ENCODE measurements around the gene SLC16A8. TPM values are rescaled to one million over a fixed set of nuclear protein-coding genes. Genes with fewer than 3 reads are reported as not detected.

Gene SLC16A8
- total and polyA plus RNA-seq, 9 donors, result 0.39 to 0.52 TPM; not detected in 7

DNA sequence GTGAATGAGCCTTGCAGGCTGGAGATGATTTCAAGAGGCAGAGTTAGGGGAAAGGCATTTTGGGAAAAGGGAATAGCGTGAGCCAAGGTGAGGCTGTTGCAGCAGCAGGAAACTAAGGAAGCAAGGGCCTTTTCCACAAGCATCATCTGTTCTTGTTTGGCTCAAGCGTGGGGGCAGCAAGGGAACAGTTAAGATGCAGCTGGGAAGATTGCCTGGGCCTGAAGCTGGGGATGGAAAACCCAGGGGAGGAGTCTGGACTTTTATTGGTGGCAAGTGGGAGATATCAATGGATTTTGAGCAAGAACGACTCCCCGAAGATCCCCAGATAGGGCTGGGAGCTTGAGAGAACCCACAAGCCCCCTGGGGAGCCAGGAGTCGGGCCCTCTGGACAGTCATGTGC is 54.1 kb downstream of the SLC16A8 start:
- no peak overlapping the region for H3K4me3 ChIP-seq
- no peaks in the 10 kb centered on the region for H3K9me3 ChIP-seq
- 29 to 50% (median 42%) methylated on average over 5 of the region's 5 CpGs for WGBS, 3 donors
- intact Hi-C loops (cut with DNase I), result no loop called here
- DNase-seq, result no peak
- H3K4me1 ChIP-seq (ENCODE audit: insufficient read depth), result peaks cover 4% of the 10 kb centered on the region
- TF ChIP-seq POLR2A (IDR thresholded peaks at IDR 0.05) (no peak), EP300 (IDR thresholded peaks at IDR 0.05) (no peak)
- TF ChIP-seq, protein P1, sequence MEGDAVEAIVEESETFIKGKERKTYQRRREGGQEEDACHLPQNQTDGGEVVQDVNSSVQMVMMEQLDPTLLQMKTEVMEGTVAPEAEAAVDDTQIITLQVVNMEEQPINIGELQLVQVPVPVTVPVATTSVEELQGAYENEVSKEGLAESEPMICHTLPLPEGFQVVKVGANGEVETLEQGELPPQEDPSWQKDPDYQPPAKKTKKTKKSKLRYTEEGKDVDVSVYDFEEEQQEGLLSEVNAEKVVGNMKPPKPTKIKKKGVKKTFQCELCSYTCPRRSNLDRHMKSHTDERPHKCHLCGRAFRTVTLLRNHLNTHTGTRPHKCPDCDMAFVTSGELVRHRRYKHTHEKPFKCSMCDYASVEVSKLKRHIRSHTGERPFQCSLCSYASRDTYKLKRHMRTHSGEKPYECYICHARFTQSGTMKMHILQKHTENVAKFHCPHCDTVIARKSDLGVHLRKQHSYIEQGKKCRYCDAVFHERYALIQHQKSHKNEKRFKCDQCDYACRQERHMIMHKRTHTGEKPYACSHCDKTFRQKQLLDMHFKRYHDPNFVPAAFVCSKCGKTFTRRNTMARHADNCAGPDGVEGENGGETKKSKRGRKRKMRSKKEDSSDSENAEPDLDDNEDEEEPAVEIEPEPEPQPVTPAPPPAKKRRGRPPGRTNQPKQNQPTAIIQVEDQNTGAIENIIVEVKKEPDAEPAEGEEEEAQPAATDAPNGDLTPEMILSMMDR (IDR thresholded peaks at IDR 0.05), result no peak
- no peaks in the 10 kb centered on the region for H3K27me3 ChIP-seq
- no peaks in the 10 kb centered on the region for H3K36me3 ChIP-seq
- H3K27ac ChIP-seq, result no peak overlapping the region

DNA sequence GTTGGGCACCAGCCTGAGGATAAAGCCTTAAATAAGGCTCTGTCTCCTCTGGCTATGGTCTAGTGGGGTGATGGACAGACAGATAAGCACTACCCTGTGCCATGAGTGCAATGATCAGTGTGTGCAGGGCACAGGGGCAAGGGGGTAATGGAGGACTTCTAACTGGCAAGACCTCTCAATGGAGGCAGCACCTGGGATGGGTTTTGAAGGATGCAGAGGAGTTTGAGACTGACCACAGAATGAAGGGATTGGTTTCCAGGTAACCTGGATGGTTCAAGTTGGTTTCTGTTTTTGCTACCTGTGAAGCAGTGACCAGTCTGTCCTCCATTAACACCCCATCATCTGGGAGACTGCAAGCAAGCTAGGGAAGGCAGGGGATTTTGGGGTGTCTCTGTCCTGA is 54.6 kb downstream of the SLC16A8 start:
- no peak overlapping the region for H3K27ac ChIP-seq
- no peaks in the 10 kb centered on the region for H3K36me3 ChIP-seq
- H3K4me1 ChIP-seq (ENCODE audit: insufficient read depth), result peaks cover 4% of the 10 kb centered on the region
- TF ChIP-seq EP300 (IDR thresholded peaks at IDR 0.05), result no peak
- TF ChIP-seq, protein P1 (IDR thresholded peaks at IDR 0.05), result no peak
- no peak for TF ChIP-seq POLR2A (IDR thresholded peaks at IDR 0.05)
- no peaks in the 10 kb centered on the region for H3K27me3 ChIP-seq
- intact Hi-C loops (cut with DNase I), result no loop called here
- no peak overlapping the region for H3K4me3 ChIP-seq
- no peaks in the 10 kb centered on the region for H3K9me3 ChIP-seq
- no peak for DNase-seq

DNA sequence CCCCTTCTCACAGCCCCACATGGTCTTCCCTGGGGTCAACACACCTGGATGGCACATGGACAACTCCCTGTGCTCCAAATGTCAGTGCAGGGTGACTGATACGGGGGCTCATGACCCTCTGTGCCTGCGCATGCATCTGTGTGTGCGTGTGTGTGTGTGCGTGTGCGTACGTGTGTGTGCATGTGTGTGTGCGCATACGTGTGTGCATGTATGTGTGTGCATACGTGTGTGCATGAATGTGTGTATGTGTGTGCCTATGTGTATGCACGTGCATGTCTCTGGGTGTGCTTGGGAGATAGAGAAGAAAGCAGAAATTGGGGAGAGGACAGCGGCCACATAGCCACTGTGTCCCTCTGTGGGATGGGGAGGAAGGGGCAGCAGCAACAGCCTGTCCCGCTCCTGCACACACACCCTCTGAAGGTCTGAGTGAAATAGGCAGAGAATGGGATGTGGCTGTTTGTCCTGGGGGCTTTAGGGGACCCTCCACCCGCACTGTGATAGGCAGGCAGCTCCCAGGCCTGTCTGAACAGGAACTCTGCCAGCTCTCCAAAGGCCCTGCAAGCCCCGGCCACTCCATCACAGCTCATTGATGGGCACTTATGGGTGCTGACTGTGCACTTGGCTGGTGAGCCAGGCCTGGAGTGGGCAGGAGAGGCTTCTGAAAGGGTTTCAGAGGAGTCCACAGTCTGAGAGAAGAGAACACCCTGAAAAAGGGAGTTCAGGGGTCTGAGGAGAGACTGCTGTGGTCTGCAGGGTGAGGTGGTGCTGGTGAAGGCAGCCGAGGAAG is 55.4 kb downstream of the SLC16A8 start:
- Histone ChIP-seq H3K4me3 (no peak overlapping the region), H3K9me3 (no peaks in the 10 kb centered on the region), H3K36me3 (no peaks in the 10 kb centered on the region), H3K27ac (no peak overlapping the region), H3K27me3 (no peaks in the 10 kb centered on the region), H3K4me1 (ENCODE audit: insufficient read depth) (no peaks in the 10 kb centered on the region)
- 88 to 91% (median 91%) methylated on average over 15 of the region's 15 CpGs for WGBS, 3 donors
- intact Hi-C loops (cut with DNase I), result no loop called here
- TF ChIP-seq EP300 (IDR thresholded peaks at IDR 0.05), result no peak
- no peak for TF ChIP-seq POLR2A (IDR thresholded peaks at IDR 0.05)
- TF ChIP-seq, protein P1 (IDR thresholded peaks at IDR 0.05), result no peak
- no peak for DNase-seq

Other genes with a start within 250 kb of the SLC16A8 start
- 10 to 100 TPM; 28.5 to 48.6 (median 36.2) TPM for gene ANKRD54, start 239.8 kb downstream of the SLC16A8 start, total RNA-seq
- 10 to 100 TPM; 14.4 to 24.4 TPM for gene ANKRD54, start 239.8 kb downstream of the SLC16A8 start, polyA plus RNA-seq
- gene EIF3L, start 234.8 kb downstream of the SLC16A8 start, total RNA-seq, result 1,000 to 10,000 TPM in 2 of 7 donors, 100 to 1,000 TPM in 5; 534 to 1,344 (median 896) TPM
- 1,000 to 10,000 TPM in 1 of 2 donors, 100 to 1,000 TPM in 1; 725 to 1,289 TPM for gene EIF3L, start 234.8 kb downstream of the SLC16A8 start, polyA plus RNA-seq
- 10 to 100 TPM in 6 of 7 donors, 1 to 10 TPM in 1; 6.2 to 30.0 (median 23.3) TPM for gene MICALL1, start 177.9 kb downstream of the SLC16A8 start, total RNA-seq
- 1 to 10 TPM; 7.9 to 9.0 TPM for gene MICALL1, start 177.9 kb downstream of the SLC16A8 start, polyA plus RNA-seq
- 1 to 10 TPM in 3 of 7 donors, under 1 TPM in 4; 0.28 to 2.6 (median 0.77) TPM for gene C22orf23, start 130.6 kb downstream of the SLC16A8 start, total RNA-seq
- gene C22orf23, start 130.6 kb downstream of the SLC16A8 start, polyA plus RNA-seq, result under 1 TPM; 0.41 to 0.87 TPM
- 10 to 100 TPM; 54.8 to 87.9 (median 65.2) TPM for gene POLR2F, start 130.5 kb downstream of the SLC16A8 start, total RNA-seq
- gene POLR2F, start 130.5 kb downstream of the SLC16A8 start, polyA plus RNA-seq, result 100 to 1,000 TPM in 1 of 2 donors, 10 to 100 TPM in 1; 40.3 to 101 TPM
- 1 to 10 TPM in 3 of 7 donors, under 1 TPM in 2, not detected in 2; 0.11 to 3.2 (median 1.3) TPM for gene SOX10, start 99.6 kb downstream of the SLC16A8 start, total RNA-seq
- gene SOX10, start 99.6 kb downstream of the SLC16A8 start, polyA plus RNA-seq, result 1 to 10 TPM in 1 of 2 donors, under 1 TPM in 1; 0.61 to 1.9 TPM
- 10 to 100 TPM; 26.0 to 47.7 (median 35.1) TPM for gene PICK1, start 26.8 kb downstream of the SLC16A8 start, total RNA-seq
- 10 to 100 TPM; 18.0 to 33.3 TPM for gene PICK1, start 26.8 kb downstream of the SLC16A8 start, polyA plus RNA-seq
- gene BAIAP2L2, start 26.5 kb upstream of the SLC16A8 start, total RNA-seq, result 1 to 10 TPM in 3 of 7 donors, under 1 TPM in 4; 0.40 to 3.1 (median 0.69) TPM
- gene BAIAP2L2, start 26.5 kb upstream of the SLC16A8 start, polyA plus RNA-seq, result 1 to 10 TPM in 1 of 2 donors, not detected in 1; 1.7 TPM
- gene PLA2G6, start 97.6 kb upstream of the SLC16A8 start, total RNA-seq, result 10 to 100 TPM; 22.5 to 60.5 (median 39.4) TPM
- 10 to 100 TPM; 16.4 to 68.4 TPM for gene PLA2G6, start 97.6 kb upstream of the SLC16A8 start, polyA plus RNA-seq
- gene MAFF, start 117.8 kb upstream of the SLC16A8 start, total RNA-seq, result 100 to 1,000 TPM in 1 of 7 donors, 10 to 100 TPM in 6; 15.0 to 153 (median 19.4) TPM
- gene MAFF, start 117.8 kb upstream of the SLC16A8 start, polyA plus RNA-seq, result 10 to 100 TPM; 13.3 to 25.2 TPM
- 10 to 100 TPM; 24.9 to 48.3 (median 38.6) TPM for gene TMEM184B, start 188.8 kb upstream of the SLC16A8 start, total RNA-seq
- gene TMEM184B, start 188.8 kb upstream of the SLC16A8 start, polyA plus RNA-seq, result 10 to 100 TPM; 15.3 to 30.3 TPM
- gene CSNK1E, start 233.2 kb upstream of the SLC16A8 start, total RNA-seq, result 100 to 1,000 TPM in 5 of 7 donors, 10 to 100 TPM in 2; 73.2 to 161 (median 105) TPM
- gene CSNK1E, start 233.2 kb upstream of the SLC16A8 start, polyA plus RNA-seq, result 100 to 1,000 TPM in 1 of 2 donors, 10 to 100 TPM in 1; 61.4 to 135 TPM